ENCODE data around the gene JMJD4.

- TF ChIP-seq NFIC (IDR thresholded peaks at IDR 0.05) (no peak), ZNF407 (IDR thresholded peaks at IDR 0.05; ENCODE audit: low read depth) (no peak), ILF3 (IDR thresholded peaks at IDR 0.05; ENCODE audit: borderline replicate concordance) (no peak), PRPF4 (IDR thresholded peaks at IDR 0.05; ENCODE audit: insufficient read depth, low read depth, low read length, poor library complexity, severe bottlenecking) (no peak)
These were observed 7.9 kb upstream of the JMJD4 start for GRCh38 chr1:227742738-227743715.
